GM23248 (cell line): ENCODE data around the gene PLLP.

Source experiments
- EZH2 ChIP-seq: fragments of 200-600 bp; sonication (generic); IDR thresholded peaks from 2 replicates; pipeline ENCODE4 v1.6.1; 2018; ENCODE audit warnings: antibody characterized with exemption, mild to moderate bottlenecking; ENCODE audit not compliant: insufficient read depth, poor library complexity, severe bottlenecking
- EZH2phosphoT487 ChIP-seq: fragments of 200-600 bp; sonication (generic); IDR thresholded peaks from 2 replicates; pipeline ENCODE4 v1.6.1; 2018; ENCODE audit warnings: antibody characterized with exemption, moderate library complexity, mild to moderate bottlenecking, low read depth; ENCODE audit not compliant: insufficient read depth

DNA sequence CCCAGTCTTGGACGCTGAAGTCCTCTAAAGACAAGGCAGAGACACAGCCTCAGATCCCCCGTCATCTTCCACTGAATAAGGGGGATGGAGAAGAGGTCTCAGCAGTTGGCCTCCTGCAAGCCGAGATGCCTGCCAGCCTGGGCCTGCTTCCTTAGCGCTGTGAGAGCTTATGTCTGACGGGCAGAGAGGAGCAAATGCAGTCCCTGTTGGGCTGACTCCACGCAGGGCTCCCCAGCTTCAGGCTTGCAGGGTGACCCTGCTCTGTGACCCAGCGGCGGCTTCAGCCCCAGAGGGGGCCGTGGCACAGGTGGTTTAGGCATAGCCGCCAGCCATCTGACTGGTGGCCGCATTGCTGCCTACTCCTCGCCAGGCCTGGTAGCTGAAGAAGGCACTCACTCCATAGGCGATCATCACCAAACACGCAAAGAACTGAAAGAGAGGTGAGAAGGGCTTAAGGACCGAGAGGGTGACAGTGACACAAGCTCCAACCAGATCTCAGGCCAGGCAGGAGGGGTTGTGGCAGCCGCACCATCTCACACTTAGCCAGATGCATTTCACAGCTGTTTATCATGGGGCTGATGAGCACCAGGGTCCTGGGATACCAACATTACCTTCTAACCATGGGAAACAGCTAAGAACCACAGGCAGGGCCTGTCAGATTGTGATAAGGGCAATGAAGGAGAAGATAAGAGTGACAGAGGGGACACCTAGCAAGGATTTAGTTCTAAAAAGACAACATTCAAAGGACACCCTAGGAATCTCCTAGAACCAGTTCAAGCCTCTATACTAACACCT lies 27.7 kb downstream of the PLLP start:
- TF ChIP-seq EZH2 (no peak), EZH2phosphoT487 (no peak)
